GM18951 (cell line): ENCODE data around the gene RGSL1.

Experiments
- POLR2A ChIP-seq: IDR thresholded peaks from 4 replicates; pipeline ENCODE4 v1.6.1; 2011; ENCODE audit warnings: mild to moderate bottlenecking; ENCODE audit not compliant: insufficient read length, insufficient read depth; ENCODE audit errors: extremely low read depth
- in situ Hi-C: fragments of 300-500 bp; cut with MboI; formaldehyde crosslinking; loops from one replicate; pipeline ENCODE4 v1.12.0; 2022; ENCODE audit warnings: low sequenced_read_pairs, mixed read lengths, inconsistent platforms; ENCODE audit not compliant: unreplicated experiment

Gene RGSL1

DNA sequence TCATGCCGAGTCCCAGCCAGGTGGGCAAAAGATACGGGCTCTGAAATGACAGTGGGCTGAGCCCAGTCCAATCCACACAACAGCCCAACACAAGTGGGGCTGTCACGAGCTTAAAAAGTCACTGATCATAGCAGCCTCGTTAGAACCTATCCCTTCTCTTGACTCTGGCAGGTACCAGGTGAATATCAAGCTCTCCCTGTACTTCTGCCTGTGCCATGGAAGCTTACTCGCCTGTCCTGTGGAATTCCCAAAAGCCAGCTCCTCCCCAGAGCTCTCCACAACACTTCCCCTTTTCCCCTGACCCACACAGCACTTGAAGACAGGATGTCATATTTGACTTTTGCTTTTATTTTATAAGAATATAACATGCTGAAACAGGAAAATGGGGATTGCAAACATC lies 148.3 kb downstream of the RGSL1 start:
- in situ Hi-C loops = loop anchor here (5.0 kb wide), 1 partner anchor 184 kb away; no protein-coding TSS in a partner anchor
- no peak for TF ChIP-seq POLR2A

DNA sequence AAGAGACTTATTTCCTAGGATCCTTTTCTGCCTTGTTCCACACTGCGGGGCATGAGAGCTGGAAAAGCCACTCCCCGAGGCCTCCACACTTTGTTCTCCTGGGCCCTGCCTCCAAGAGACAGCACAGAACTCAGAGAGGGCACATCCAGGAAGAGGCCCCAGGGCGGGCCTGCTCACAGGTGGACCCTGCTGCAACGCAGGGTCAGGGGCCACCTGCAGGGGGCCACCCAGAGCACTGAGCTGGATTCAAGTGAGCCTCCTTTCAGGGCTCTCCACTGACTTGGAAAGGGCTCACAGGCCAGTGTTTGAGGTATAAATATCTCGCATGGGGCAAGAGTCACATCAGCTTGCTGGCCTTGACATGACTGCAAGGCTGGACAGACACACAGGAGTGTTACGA lies 149.4 kb downstream of the RGSL1 start:
- in situ Hi-C loops = loop anchor here (5.0 kb wide), 1 partner anchor 183 kb away; no protein-coding TSS in a partner anchor
- no peak for TF ChIP-seq POLR2A

- no peak for TF ChIP-seq POLR2A
- in situ Hi-C loops = no loop called here
Observed at GRCh38 chr1:182600036-182600713, 150.2 kb downstream of the RGSL1 start.

DNA sequence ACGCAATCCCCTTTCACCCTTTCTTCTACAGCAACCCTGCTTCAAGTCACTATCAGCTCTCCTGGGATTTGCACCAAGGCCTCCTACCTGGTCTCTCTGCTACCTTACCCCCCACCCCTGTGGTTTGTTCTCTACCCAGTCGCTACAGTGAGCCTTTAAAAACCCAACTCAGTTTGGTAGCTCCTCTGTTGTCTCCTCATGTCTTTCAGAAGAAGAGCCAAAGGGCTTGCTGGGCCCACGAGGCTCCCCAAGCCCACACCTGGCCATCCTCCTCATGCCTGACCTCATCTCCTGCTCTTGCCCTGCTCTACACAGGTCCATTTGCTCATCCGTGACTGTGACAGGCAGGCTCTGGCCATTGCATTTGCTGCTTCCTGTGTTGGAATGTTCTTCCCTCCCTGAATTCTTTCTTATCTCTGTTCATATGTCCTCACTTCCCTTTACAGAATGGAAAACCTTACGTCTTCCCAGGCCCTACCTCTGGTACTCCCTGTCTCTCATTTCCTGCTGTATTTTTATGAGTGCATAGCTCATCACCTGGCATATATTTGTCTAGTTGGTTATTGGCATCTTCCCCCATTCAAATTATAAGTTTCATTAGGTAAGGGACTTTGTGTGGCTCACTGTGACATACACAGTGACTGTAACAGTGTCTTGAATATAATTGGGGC lies 150.9 kb downstream of the RGSL1 start:
- in situ Hi-C loops = no loop called here
- no peak for TF ChIP-seq POLR2A

GRCh38 chr1:182601416-182601786 lies 151.5 kb downstream of the RGSL1 start:
- no peak for TF ChIP-seq POLR2A
- in situ Hi-C loops = no loop called here

GRCh38 chr1:182601913-182602312 lies 152.0 kb downstream of the RGSL1 start:
- in situ Hi-C loops = no loop called here
- no peak for TF ChIP-seq POLR2A

DNA sequence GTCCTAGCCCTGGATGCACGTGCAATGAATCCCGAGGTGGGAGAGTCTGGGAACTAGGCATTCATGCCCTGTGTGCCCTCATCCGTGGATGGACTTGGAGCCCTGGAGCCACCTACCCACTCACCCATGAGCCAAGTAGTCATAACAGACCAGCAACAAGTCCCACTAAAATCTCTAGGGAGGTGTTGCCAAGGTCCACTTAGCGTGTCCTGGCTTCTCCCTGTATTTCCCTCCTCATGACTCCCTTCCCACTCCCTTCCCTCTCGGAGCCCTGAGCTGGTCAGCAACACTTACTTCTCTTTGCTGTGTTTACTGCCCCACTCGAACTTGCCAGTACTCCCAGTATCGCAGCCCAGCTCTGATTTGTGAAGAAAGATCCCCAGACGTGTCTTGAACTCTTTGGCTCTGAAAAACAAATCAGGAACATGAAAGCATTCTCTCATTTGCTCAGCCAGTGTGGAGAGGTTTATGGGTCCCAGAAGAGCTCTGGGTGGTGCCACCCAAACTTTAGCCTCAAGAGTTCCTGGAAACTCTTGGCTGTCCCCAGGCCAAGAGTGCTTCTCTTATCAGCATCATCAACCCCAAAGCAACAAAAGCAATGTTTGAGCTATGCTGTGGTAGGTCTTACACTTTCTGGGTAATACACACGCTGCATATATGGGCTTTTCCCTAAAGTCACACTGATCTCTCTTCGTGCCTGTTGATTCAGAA lies 153.1 kb downstream of the RGSL1 start:
- TF ChIP-seq POLR2A = no peak
- in situ Hi-C loops = no loop called here

DNA sequence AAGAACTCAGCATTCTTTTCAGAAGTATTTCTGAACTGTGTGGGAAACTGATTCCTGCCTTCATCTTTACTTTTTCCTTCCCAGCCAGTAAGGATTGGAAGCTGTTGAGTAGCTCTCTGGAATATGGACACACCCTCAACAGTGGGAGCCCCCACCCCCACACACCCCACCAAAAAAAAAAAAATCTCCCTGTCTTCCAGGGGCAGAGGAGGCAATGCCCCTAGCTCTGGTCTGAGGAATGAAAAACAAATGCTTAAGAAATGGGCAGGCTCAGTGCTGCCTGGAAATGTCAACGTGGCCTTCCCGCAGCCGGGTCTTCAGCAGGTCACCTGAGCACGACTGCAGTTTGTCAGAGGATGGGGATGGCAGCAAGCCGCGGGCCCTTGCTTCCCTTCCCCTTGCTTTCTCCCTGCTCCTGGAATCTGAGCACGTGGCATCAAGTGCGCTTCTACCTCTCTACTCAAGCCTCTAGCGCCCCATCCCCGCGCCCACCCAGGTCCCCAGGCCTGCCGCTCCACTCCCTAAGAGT lies 153.8 kb downstream of the RGSL1 start:
- TF ChIP-seq POLR2A = no peak
- in situ Hi-C loops = no loop called here

DNA sequence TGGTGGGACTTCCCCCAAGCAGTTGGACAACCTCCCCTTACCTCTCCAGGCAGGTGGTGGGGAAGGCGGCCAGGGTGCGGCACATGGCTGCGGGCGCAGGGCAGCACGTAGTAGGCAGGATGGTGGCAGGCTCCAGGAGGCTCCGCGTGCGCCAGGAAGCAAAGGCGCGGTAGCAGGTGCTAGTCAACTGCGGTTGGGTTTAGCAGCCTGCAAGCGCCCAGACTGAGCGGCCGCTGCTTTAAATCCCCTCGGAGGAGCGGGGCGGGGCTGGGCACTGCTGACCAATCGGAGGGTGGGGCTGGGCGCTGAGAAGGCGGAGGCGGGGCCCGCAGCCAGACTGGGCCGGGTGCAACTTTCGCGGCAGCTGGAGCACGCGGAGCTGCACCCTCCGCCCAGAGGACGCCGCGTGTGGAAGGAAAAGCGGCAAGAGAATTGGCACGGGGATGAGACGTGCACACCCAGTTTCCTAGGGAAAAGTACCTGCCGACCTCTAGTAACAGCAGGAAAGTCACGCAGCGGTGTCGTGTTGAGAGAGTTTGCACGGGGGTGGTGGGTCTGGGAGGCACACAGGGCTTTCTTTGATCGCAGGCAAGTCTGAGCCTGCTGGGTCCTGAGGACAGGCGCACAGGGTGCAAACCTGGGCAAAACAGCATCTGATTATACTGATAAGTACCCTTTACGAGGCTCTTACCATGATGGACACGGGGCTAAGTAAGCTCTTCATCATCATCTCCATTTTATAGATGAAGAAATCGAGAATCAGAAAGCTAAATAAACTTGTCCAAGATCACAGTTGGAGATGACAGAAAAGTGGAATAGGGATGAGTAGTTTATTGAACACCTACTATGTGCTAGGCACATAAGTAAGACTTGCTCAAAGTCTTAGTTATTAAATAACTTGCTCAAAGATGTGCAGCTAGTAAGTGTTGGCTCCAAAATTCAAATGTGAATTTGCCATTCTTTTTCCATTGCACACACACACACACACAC lies 154.5 kb downstream of the RGSL1 start, which contains the start of gene RGS16:
Gene RGS16 (minus strand): TSS at position 215 of the 990 bp plus-strand sequence. CDS start 130 bp downstream, at position 85.
- in situ Hi-C loops = no loop called here
- TF ChIP-seq POLR2A = peak; percentile 99

- in situ Hi-C loops = no loop called here
- no peak for TF ChIP-seq POLR2A
Observed at GRCh38 chr1:182607566-182607965, 157.6 kb downstream of the RGSL1 start.

DNA sequence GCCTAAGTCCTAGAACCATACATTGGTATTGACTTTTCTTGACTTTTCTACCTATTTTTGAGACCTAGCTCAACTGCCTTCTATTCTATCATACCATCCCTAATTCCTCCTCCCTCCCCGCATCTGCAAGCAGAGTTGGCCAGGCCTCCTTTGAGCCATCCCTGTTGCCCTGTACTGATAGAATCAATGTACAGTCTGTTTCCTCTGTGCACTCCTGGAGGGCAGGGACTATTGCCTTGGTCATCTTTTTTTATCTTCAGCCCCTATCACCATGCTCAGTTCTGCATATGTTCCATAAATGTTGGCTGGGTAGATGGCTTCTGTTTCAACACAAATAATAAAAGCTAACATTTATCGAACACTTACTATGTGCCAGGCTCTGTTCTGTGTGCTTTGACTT lies 158.3 kb downstream of the RGSL1 start:
- in situ Hi-C loops = no loop called here

DNA sequence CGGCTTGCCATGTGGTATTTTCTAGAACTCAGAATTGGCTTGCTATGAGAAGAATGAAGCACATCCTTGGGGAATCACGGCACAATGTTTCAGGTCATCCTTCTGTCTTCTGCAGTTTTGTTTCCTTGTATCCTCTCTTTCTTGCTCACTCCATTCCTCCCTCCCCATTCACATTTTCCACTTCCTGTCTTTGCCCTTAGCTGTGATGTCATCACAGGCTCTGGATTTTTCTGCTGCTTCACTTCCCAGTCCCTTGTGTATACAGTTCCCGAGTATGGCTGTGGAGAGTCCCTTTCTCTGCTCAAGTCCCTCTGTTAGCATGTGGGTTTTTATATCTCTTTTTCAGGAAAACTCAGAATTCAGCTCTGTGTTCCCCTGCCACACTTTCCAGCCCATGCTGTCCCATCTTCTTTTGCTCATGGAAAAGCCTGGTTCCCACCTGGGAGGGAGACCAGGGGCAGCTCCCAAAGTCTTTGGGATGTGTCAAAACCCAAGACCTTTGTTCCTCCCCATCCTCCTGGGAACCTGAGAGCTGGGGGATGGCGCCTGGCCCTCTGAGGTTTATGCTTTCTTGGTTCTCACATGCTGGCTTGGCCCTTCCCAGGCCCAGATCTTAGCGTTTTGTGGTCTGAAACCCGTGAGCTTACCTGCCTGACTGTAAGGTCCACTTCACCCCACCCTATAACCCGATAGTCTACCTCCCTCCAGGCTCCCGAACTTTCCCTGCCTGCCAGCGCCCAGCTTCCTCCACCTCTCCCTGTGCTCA lies 159.1 kb downstream of the RGSL1 start:
- TF ChIP-seq POLR2A = no peak
- in situ Hi-C loops = no loop called here

More for the DNA sequence above, 158.3 kb downstream of the RGSL1 start:
- no peak for TF ChIP-seq POLR2A
